ENCODE measurements around the gene TET2. TPM values are rescaled to one million over a fixed set of nuclear protein-coding genes. Genes with fewer than 3 reads are reported as not detected.
A peak's percentile ranks its signal among the peaks of the same experiment; 100 is the strongest.

Gene TET2
- total and polyA plus RNA-seq, 2 of the 4 experiments (the other 2 are of a cell fraction) = 5.6 to 25.3 TPM

- Histone ChIP-seq H3K36me3 (ENCODE audit: control insufficient read depth, insufficient read depth, low read length) (no peaks in the 10 kb centered on the region), H3K79me1 (ENCODE audit: low read depth in 1 of 2, low read length in 2 of 2) (peaks cover 3 to 29% of the 10 kb centered on the region in 2 experiments; a peak in 3 of 4 replicates), H3K9me1 (ENCODE audit: insufficient read depth, low read length) (no peaks in the 10 kb centered on the region; the same call in 1 of the 2 replicates), H3K9me3 (ENCODE audit: control insufficient read depth, insufficient read depth, low read length) (no peaks in the 10 kb centered on the region), H3K4ac (ENCODE audit: low read depth, low read length) (peak overlapping the region; percentile 99), H2BK15ac (ENCODE audit: low read depth, low read length) (peak overlapping the region; percentile 23; the same call in 1 of the 3 replicates), H4K5ac (ENCODE audit: low read depth, low read length) (peak overlapping the region; percentile 71), H3K27me3 (ENCODE audit: control insufficient read depth, insufficient read depth, low read length) (no peaks in the 10 kb centered on the region), H3K18ac (ENCODE audit: low read depth, low read length) (peak overlapping the region; percentile 99), H3K9ac (ENCODE audit: low read depth, low read length) (peak overlapping the region; percentile 100), H2AK5ac (ENCODE audit: low read depth, low read length) (no peak overlapping the region), H3K4me1 (ENCODE audit: control insufficient read depth, insufficient read depth, low read length) (0 out of 2 replicates have a peak, but pooled peaks cover 2% of the 10 kb centered on the region), H4K20me1 (ENCODE audit: insufficient read depth, low read length) (peaks cover 15% of the 10 kb centered on the region; the same call in 1 of the 2 replicates), H2BK120ac (ENCODE audit: low read depth, low read length) (peak overlapping the region; percentile 93), H4K91ac (ENCODE audit: insufficient read depth, low read depth, low read length) (peak overlapping the region; percentile 95), H2BK5ac (ENCODE audit: low read depth, low read length, poor library complexity, severe bottlenecking) (peak overlapping the region; percentile 86), H3K27ac (ENCODE audit: insufficient read depth, low read length) (peak overlapping the region; percentile 95), H2BK20ac (ENCODE audit: low read depth, low read length) (0 out of 2 replicates have a peak overlapping the region, but pooled peaks have one; percentile 2), H3K4me2 (ENCODE audit: low read depth, low read length) (peak overlapping the region; percentile 97), H3K56ac (ENCODE audit: extremely low read depth, insufficient read depth, low read length) (peak overlapping the region; percentile 98), H2AFZ (replicated peaks; ENCODE audit: low read length, poor library complexity) (peak overlapping the region; percentile 67), H3K14ac (replicated peaks; ENCODE audit: low read depth, low read length) (peak overlapping the region; percentile 100), H3K23ac (ENCODE audit: low read depth, low read length) (peak overlapping the region; percentile 100), H2AK9ac (replicated peaks; ENCODE audit: low read depth, low read length, poor library complexity) (peak overlapping the region; percentile 70), H4K8ac (ENCODE audit: low read depth in 2 of 2, low read length in 2 of 2) (peak overlapping the region; percentile 90 to 93; a peak in 3 of 4 replicates), H3K4me3 (ENCODE audit: insufficient read depth, low read depth, low read length) (peak overlapping the region; percentile 94)
- ATAC-seq (ENCODE audit: low read depth) = peak; percentile 5; the same call in 1 of the 2 replicates
- dilution Hi-C loops (cut with HindIII; ENCODE audit: low sequenced_read_pairs, unreplicated experiment) (no loop called here), intact Hi-C loops (cut with micrococcal nuclease) (loop anchor here (1.0 to 10.0 kb wide), 4 partner anchors 45 to 557 kb away; partner anchors contain the start of genes GSTCD and INTS12), in situ Hi-C loops (cut with MboI; ENCODE audit: low sequenced_read_pairs) (no loop called here)
- ChIA-PET POLR2A (ENCODE audit: unreplicated experiment) (interaction anchor here (0.6 to 1.2 kb wide), 2 partner anchors 60 to 551 kb away, joined by 4 to 5 read pairs; no protein-coding TSS in a partner anchor), CTCF (interaction anchor here (0.6 to 1.0 kb wide), 2 partner anchors 308 to 326 kb away, joined by 3 read pairs; partner anchors contain the start of gene PPA2)
- DNase-seq = peak; percentile 44
- TF ChIP-seq ELK1 (IDR thresholded peaks at IDR 0.05; ENCODE audit: borderline replicate concordance, low read depth, low read length) (no peak), MAZ (IDR thresholded peaks at IDR 0.05; ENCODE audit: borderline replicate concordance, low read depth, low read length) (peak; percentile 53; the same call in 1 of the 2 replicates)
- WGBS, 2 experiments (ENCODE audit: extremely low coverage in 2 of 2, insufficient read length in 1 of 2) = no CpG with 5 or more reads among the region's 16 CpGs
- BruUV-seq (replicated peaks) = no TSS peak
Measured at GRCh38 chr4:105147553-105148161, 981 bp downstream of the TET2 start.
